ENCODE data around the gene SLC25A39. TPM values are rescaled to one million over a fixed set of nuclear protein-coding genes. Genes with fewer than 3 reads are reported as not detected.

SLC25A39 gene
- total RNA-seq, 1 donor from 2014 or later, result 65.2 TPM

GRCh38 chr17:44281570-44281969 is 43.1 kb downstream of the SLC25A39 start:
- Histone ChIP-seq H3K4me1 (ENCODE audit: control insufficient read depth in 3 of 3, insufficient read depth in 3 of 3, low read length in 3 of 3) (peaks cover 9 to 16% (median 11%) of the 10 kb centered on the region in 3 donors), H3K9ac (ENCODE audit: low read depth in 1 of 3, low read length in 3 of 3) (no peak overlapping the region), H3K27me3 (ENCODE audit: control insufficient read depth in 3 of 3, insufficient read depth in 3 of 3, low read length in 3 of 3) (no peaks in the 10 kb centered on the region), H3K27ac (ENCODE audit: low read depth, low read length) (no peak overlapping the region), H3K4me3 (ENCODE audit: low read length in 3 of 3) (no peak overlapping the region), H3K9me3 (ENCODE audit: control insufficient read depth in 3 of 3, low read length in 3 of 3) (no peaks in the 10 kb centered on the region), H3K36me3 (ENCODE audit: control insufficient read depth in 3 of 3, insufficient read depth in 3 of 3, low read length in 3 of 3) (no peaks in the 10 kb centered on the region)

GRCh38 chr17:44280392-44280937 is 44.2 kb downstream of the SLC25A39 start:
- Histone ChIP-seq H3K4me3 (ENCODE audit: low read length in 3 of 3) (no peak overlapping the region), H3K4me1 (ENCODE audit: control insufficient read depth in 3 of 3, insufficient read depth in 3 of 3, low read length in 3 of 3) (peaks cover 9 to 16% (median 11%) of the 10 kb centered on the region in 3 donors), H3K9ac (ENCODE audit: low read depth in 1 of 3, low read length in 3 of 3) (no peak overlapping the region), H3K27ac (ENCODE audit: low read depth, low read length) (peak overlapping the region; percentile 72), H3K9me3 (ENCODE audit: control insufficient read depth in 3 of 3, low read length in 3 of 3) (no peaks in the 10 kb centered on the region), H3K36me3 (ENCODE audit: control insufficient read depth in 3 of 3, insufficient read depth in 3 of 3, low read length in 3 of 3) (no peaks in the 10 kb centered on the region), H3K27me3 (ENCODE audit: control insufficient read depth in 3 of 3, insufficient read depth in 3 of 3, low read length in 3 of 3) (no peaks in the 10 kb centered on the region)

- H3K9ac ChIP-seq (ENCODE audit: low read depth in 1 of 3, low read length in 3 of 3), result peak overlapping the region in 2 of 3 donors; percentile 33 to 45
- peak overlapping the region; percentile 72 for H3K27ac ChIP-seq (ENCODE audit: low read depth, low read length)
Observed at GRCh38 chr17:44279666-44280391, 44.8 kb downstream of the SLC25A39 start.

DNA sequence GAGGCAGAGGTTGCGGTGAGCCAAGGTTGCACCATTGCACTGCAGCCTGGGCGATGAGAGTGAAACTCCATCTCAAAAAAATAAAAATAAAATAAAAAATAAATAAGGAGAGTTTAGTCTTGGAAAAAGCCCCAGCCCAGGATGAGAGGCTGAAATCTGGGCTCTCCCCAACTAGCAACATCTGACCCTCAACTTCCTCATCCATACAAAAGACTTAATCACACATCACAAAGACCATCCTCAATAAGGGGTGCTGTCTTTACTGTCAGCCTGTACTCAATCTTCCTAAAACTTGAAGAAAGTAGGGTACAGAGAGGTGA is 45.3 kb downstream of the SLC25A39 start:
- peak overlapping the region; percentile 72 for H3K27ac ChIP-seq (ENCODE audit: low read depth, low read length)
- H3K4me1 ChIP-seq (ENCODE audit: control insufficient read depth in 3 of 3, insufficient read depth in 3 of 3, low read length in 3 of 3), result peaks cover 9 to 16% (median 11%) of the 10 kb centered on the region in 3 donors
- no peak overlapping the region for H3K4me3 ChIP-seq (ENCODE audit: low read length in 3 of 3)
- no peaks in the 10 kb centered on the region for H3K36me3 ChIP-seq (ENCODE audit: control insufficient read depth in 3 of 3, insufficient read depth in 3 of 3, low read length in 3 of 3)
- H3K9ac ChIP-seq (ENCODE audit: low read depth in 1 of 3, low read length in 3 of 3), result no peak overlapping the region
- no peaks in the 10 kb centered on the region for H3K27me3 ChIP-seq (ENCODE audit: control insufficient read depth in 3 of 3, insufficient read depth in 3 of 3, low read length in 3 of 3)
- H3K9me3 ChIP-seq (ENCODE audit: control insufficient read depth in 3 of 3, low read length in 3 of 3), result no peaks in the 10 kb centered on the region

More at GRCh38 chr17:44279666-44280391, 44.8 kb downstream of the SLC25A39 start:
- no peak overlapping the region for H3K4me3 ChIP-seq (ENCODE audit: low read length in 3 of 3)
- H3K27me3 ChIP-seq (ENCODE audit: control insufficient read depth in 3 of 3, insufficient read depth in 3 of 3, low read length in 3 of 3), result no peaks in the 10 kb centered on the region
- peaks cover 9 to 16% (median 11%) of the 10 kb centered on the region in 3 donors for H3K4me1 ChIP-seq (ENCODE audit: control insufficient read depth in 3 of 3, insufficient read depth in 3 of 3, low read length in 3 of 3)
- no peaks in the 10 kb centered on the region for H3K9me3 ChIP-seq (ENCODE audit: control insufficient read depth in 3 of 3, low read length in 3 of 3)
- no peaks in the 10 kb centered on the region for H3K36me3 ChIP-seq (ENCODE audit: control insufficient read depth in 3 of 3, insufficient read depth in 3 of 3, low read length in 3 of 3)

DNA sequence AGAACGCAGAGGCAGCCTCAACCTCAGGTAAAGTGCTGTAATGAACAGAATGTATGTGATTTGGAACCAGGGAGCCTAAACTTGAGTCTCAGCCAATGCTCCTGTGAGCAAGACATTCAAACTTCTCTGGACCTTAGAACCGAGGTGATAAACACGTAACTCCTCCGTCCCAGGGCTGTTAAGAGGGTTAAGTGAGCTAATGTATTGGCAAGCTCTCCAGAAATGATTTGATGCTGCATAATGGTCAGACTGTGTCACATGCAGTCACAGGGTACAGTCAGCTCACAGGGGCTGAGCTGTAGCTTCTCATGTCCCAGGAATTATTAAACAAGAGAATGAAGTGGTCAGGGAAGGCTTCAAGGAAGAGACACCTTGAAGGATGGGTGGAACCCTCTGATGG is 46.6 kb downstream of the SLC25A39 start:
- Histone ChIP-seq H3K4me1 (ENCODE audit: control insufficient read depth in 3 of 3, insufficient read depth in 3 of 3, low read length in 3 of 3) (peaks cover 9 to 18% (median 11%) of the 10 kb centered on the region in 3 donors), H3K9ac (ENCODE audit: low read depth in 1 of 3, low read length in 3 of 3) (no peak overlapping the region), H3K4me3 (ENCODE audit: low read length in 3 of 3) (no peak overlapping the region), H3K36me3 (ENCODE audit: control insufficient read depth in 3 of 3, insufficient read depth in 3 of 3, low read length in 3 of 3) (no peaks in the 10 kb centered on the region), H3K27ac (ENCODE audit: low read depth, low read length) (no peak overlapping the region), H3K27me3 (ENCODE audit: control insufficient read depth in 3 of 3, insufficient read depth in 3 of 3, low read length in 3 of 3) (no peaks in the 10 kb centered on the region), H3K9me3 (ENCODE audit: control insufficient read depth in 3 of 3, low read length in 3 of 3) (no peaks in the 10 kb centered on the region)

- H3K9me3 ChIP-seq (ENCODE audit: control insufficient read depth in 3 of 3, low read length in 3 of 3), result no peaks in the 10 kb centered on the region
- no peak overlapping the region for H3K27ac ChIP-seq (ENCODE audit: low read depth, low read length)
- no peak overlapping the region for H3K4me3 ChIP-seq (ENCODE audit: low read length in 3 of 3)
- H3K9ac ChIP-seq (ENCODE audit: low read depth in 1 of 3, low read length in 3 of 3), result no peak overlapping the region
- H3K4me1 ChIP-seq (ENCODE audit: control insufficient read depth in 3 of 3, insufficient read depth in 3 of 3, low read length in 3 of 3), result peaks cover 6 to 16% (median 9%) of the 10 kb centered on the region in 3 donors
- H3K27me3 ChIP-seq (ENCODE audit: control insufficient read depth in 3 of 3, insufficient read depth in 3 of 3, low read length in 3 of 3), result peaks cover 0 to 8% (median 0%) of the 10 kb centered on the region in 3 donors
- H3K36me3 ChIP-seq (ENCODE audit: control insufficient read depth in 3 of 3, insufficient read depth in 3 of 3, low read length in 3 of 3), result no peaks in the 10 kb centered on the region
Observed at GRCh38 chr17:44273607-44274006, 51.0 kb downstream of the SLC25A39 start.

- Histone ChIP-seq H3K27ac (ENCODE audit: low read depth, low read length) (no peak overlapping the region), H3K27me3 (ENCODE audit: control insufficient read depth in 3 of 3, insufficient read depth in 3 of 3, low read length in 3 of 3) (peaks cover 0 to 8% (median 0%) of the 10 kb centered on the region in 3 donors), H3K36me3 (ENCODE audit: control insufficient read depth in 3 of 3, insufficient read depth in 3 of 3, low read length in 3 of 3) (no peaks in the 10 kb centered on the region), H3K4me1 (ENCODE audit: control insufficient read depth in 3 of 3, insufficient read depth in 3 of 3, low read length in 3 of 3) (peaks cover 6 to 16% (median 9%) of the 10 kb centered on the region in 3 donors), H3K9me3 (ENCODE audit: control insufficient read depth in 3 of 3, low read length in 3 of 3) (no peaks in the 10 kb centered on the region), H3K9ac (ENCODE audit: low read depth in 1 of 3, low read length in 3 of 3) (no peak overlapping the region), H3K4me3 (ENCODE audit: low read length in 3 of 3) (no peak overlapping the region)
Observed at GRCh38 chr17:44272954-44273353, 51.7 kb downstream of the SLC25A39 start.

DNA sequence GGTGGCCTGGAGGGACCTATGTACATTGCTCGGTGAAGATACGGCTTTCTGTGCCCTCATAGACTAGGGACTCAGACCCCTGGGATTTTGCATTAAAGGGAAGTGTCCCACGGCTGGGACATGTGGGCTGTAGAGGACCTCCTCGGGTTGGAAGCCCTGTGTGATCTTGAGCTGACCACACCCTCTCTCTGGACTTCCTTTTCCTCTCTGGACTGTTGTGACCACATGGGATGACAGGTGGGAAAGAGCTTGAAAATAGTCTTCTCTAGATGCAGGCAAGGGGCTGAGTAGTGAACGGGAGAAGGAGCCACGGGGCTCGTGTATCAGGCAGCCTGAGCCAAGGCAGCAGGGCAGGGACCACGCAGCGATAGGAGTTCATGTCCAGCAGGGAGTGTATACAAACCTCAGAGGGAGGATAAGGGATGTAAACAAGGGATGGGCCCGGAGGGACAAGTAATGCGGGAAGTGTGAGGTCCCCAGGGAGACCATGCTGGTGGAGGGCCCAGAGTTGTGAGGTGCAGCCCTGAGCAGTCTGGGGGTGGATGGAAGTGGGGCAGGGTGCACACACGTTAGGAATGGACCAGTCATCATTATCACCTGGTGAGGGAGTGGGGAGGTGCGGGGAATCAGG is 52.2 kb downstream of the SLC25A39 start:
- Histone ChIP-seq H3K9me3 (ENCODE audit: control insufficient read depth in 3 of 3, low read length in 3 of 3) (no peaks in the 10 kb centered on the region), H3K9ac (ENCODE audit: low read depth in 1 of 3, low read length in 3 of 3) (no peak overlapping the region), H3K27me3 (ENCODE audit: control insufficient read depth in 3 of 3, insufficient read depth in 3 of 3, low read length in 3 of 3) (peaks cover 0 to 8% (median 0%) of the 10 kb centered on the region in 3 donors), H3K27ac (ENCODE audit: low read depth, low read length) (no peak overlapping the region), H3K4me1 (ENCODE audit: control insufficient read depth in 3 of 3, insufficient read depth in 3 of 3, low read length in 3 of 3) (peaks cover 6 to 16% (median 9%) of the 10 kb centered on the region in 3 donors), H3K4me3 (ENCODE audit: low read length in 3 of 3) (no peak overlapping the region), H3K36me3 (ENCODE audit: control insufficient read depth in 3 of 3, insufficient read depth in 3 of 3, low read length in 3 of 3) (no peaks in the 10 kb centered on the region)
